Liver (tissue), 9 donors: Measurements from ENCODE around the gene HCRT. TPM values are rescaled to one million over a fixed set of nuclear protein-coding genes. Genes with fewer than 3 reads are reported as not detected.

Source experiments
- DNase-seq: peaks from one replicate; pipeline ENCODE4 v3.0.0-alpha.2; 2017; ENCODE audit warnings: low spot score
- H3K27ac ChIP-seq, 2 donors: one replicate each; pipeline ENCODE4 v1.7.0; 2013; ENCODE audit warnings: inconsistent platforms in 2 of 2, low read length in 2 of 2, control low read depth in 1 of 2, low read depth in 1 of 2, mild to moderate bottlenecking in 1 of 2
- H3K27me3 ChIP-seq, 4 donors: one replicate each; pipeline versions ENCODE4 v1.6.1 to v1.7.0; 2013; ENCODE audit warnings: low read length in 3 of 4, inconsistent platforms in 1 of 4, mild to moderate bottlenecking in 1 of 4, moderate library complexity in 1 of 4; ENCODE audit not compliant: control insufficient read depth in 4 of 4, insufficient read depth in 4 of 4
- H3K36me3 ChIP-seq, 4 donors: one replicate each; pipeline versions ENCODE4 v1.6.1 to v1.7.0; 2013; ENCODE audit warnings: low read length in 3 of 4, mild to moderate bottlenecking in 3 of 4, low read depth in 1 of 4, moderate library complexity in 1 of 4; ENCODE audit not compliant: control insufficient read depth in 4 of 4, insufficient read depth in 3 of 4
- H3K4me1 ChIP-seq, 4 donors: one replicate each; pipeline versions ENCODE4 v1.6.1 to v1.7.0; 2013; ENCODE audit warnings: low read length in 3 of 4, mild to moderate bottlenecking in 3 of 4, moderate library complexity in 1 of 4; ENCODE audit not compliant: control insufficient read depth in 4 of 4, insufficient read depth in 4 of 4
- H3K4me3 ChIP-seq, 3 donors: one replicate each; pipeline versions ENCODE4 v1.6.1 to v1.7.0; 2013; ENCODE audit warnings: low read length in 3 of 3, control low read depth in 1 of 3, low read depth in 1 of 3, mild to moderate bottlenecking in 1 of 3
- H3K9ac ChIP-seq, 2 donors: one replicate each; pipeline ENCODE4 v1.7.0; 2013; ENCODE audit warnings: low read length in 2 of 2, mild to moderate bottlenecking in 2 of 2, moderate library complexity in 2 of 2, control low read depth in 1 of 2, low read depth in 1 of 2
- H3K9me3 ChIP-seq, 4 donors: one replicate each; pipeline versions ENCODE4 v1.6.1 to v1.7.0; 2013; ENCODE audit warnings: low read length in 3 of 4; ENCODE audit not compliant: control insufficient read depth in 4 of 4
- CTCF ChIP-seq: fragments of 150-350 bp; IDR thresholded peaks from 2 replicates; pipeline ENCODE4 v1.5.1; 2017; ENCODE audit warnings: improper control_type of control experiment, low read depth, low read length; ENCODE audit not compliant: missing input control
- EGR1 ChIP-seq, 2 donors: IDR thresholded peaks; 2 replicates each; pipeline ENCODE4 v1.6.1; 2016 to 2018; ENCODE audit warnings: antibody characterized with exemption in 2 of 2, low read depth in 2 of 2
- FOXA1 ChIP-seq: IDR thresholded peaks from 2 replicates; pipeline ENCODE4 v1.6.1; 2016; ENCODE audit warnings: antibody characterized with exemption
- FOXA2 ChIP-seq: IDR thresholded peaks from 2 replicates; pipeline ENCODE4 v1.6.1; 2016; ENCODE audit warnings: antibody characterized with exemption
- GABPA ChIP-seq, 2 donors: IDR thresholded peaks in 1 of 2; conservative IDR thresholded peaks in 1 of 2; 2 replicates each; pipeline ENCODE4 v1.6.1; 2016; ENCODE audit warnings: antibody characterized with exemption in 2 of 2, mild to moderate bottlenecking in 1 of 2, moderate library complexity in 1 of 2
- HNF4A ChIP-seq, 2 donors: conservative IDR thresholded peaks; 2 replicates each; pipeline ENCODE4 v1.6.1; 2016; ENCODE audit warnings: antibody characterized with exemption in 2 of 2, mild to moderate bottlenecking in 2 of 2
- HNF4G ChIP-seq: IDR thresholded peaks from 2 replicates; pipeline ENCODE4 v1.6.1; 2016; ENCODE audit warnings: antibody characterized with exemption
- JUND ChIP-seq, 2 donors: IDR thresholded peaks; 2 replicates each; pipeline ENCODE4 v1.6.1; 2016; ENCODE audit warnings: antibody characterized with exemption in 2 of 2
- MAX ChIP-seq: IDR thresholded peaks from 2 replicates; pipeline ENCODE4 v1.6.1; 2016; ENCODE audit warnings: antibody characterized with exemption
- NR2F2 ChIP-seq: IDR thresholded peaks from 2 replicates; pipeline ENCODE4 v1.6.1; 2016; ENCODE audit warnings: antibody characterized with exemption
- RAD21 ChIP-seq, 2 donors: IDR thresholded peaks; 2 replicates each; pipeline ENCODE4 v1.6.1; 2016; ENCODE audit warnings: antibody characterized with exemption in 2 of 2, mild to moderate bottlenecking in 2 of 2
- RXRA ChIP-seq, 2 donors: IDR thresholded peaks; 2 replicates each; pipeline ENCODE4 v1.6.1; 2017 to 2018; ENCODE audit warnings: antibody characterized with exemption in 2 of 2, mild to moderate bottlenecking in 1 of 2
- SP1 ChIP-seq: IDR thresholded peaks from 2 replicates; pipeline ENCODE4 v1.6.1; 2018; ENCODE audit warnings: antibody characterized with exemption, mild to moderate bottlenecking
- TAF1 ChIP-seq: conservative IDR thresholded peaks from 2 replicates; pipeline ENCODE4 v1.6.1; 2016; ENCODE audit warnings: antibody characterized with exemption, mild to moderate bottlenecking
- YY1 ChIP-seq: IDR thresholded peaks from 2 replicates; pipeline ENCODE4 v1.6.1; 2016; ENCODE audit warnings: antibody characterized with exemption, mild to moderate bottlenecking
- ZBTB33 ChIP-seq: IDR thresholded peaks from 2 replicates; pipeline ENCODE4 v1.6.1; 2016; ENCODE audit warnings: antibody characterized with exemption
- WGBS: extraction: QIAGEN DNeasy Blood & Tissue Kit; methylation state at CpG from one replicate; pipeline ENCODE4 v1.1.7; 2013; 5-methylcytosine and 5-hydroxymethylcytosine counted together
- polyA plus RNA-seq, 2 donors: library from polyadenylated mRNA; stranded (reverse) in 1 of 2; unstranded in 1 of 2; fragments of 200-250 nt in 1 of 2; fragments of >200 nt in 1 of 2; fragmentation: Nextera tagmentation in 1 of 2; extraction: Ambion mirVana in 1 of 2; gene quantifications; one replicate each; pipeline versions ENCODE4 v1.2.1 to v1.2.3, GENCODE V29; 2013 to 2015
- total RNA-seq, 2 donors: library from RNA; depleted of rRNA; stranded (reverse); fragments of >200 nt; gene quantifications; one replicate each; pipeline ENCODE4 v1.2.3, GENCODE V29; 2014
- TF ChIP-seq, protein P1 (sequence below): IDR thresholded peaks from 2 replicates; pipeline ENCODE4 v1.6.1; 2016; ENCODE audit warnings: antibody characterized with exemption
- TF ChIP-seq, protein P2 (sequence below): IDR thresholded peaks from 2 replicates; pipeline ENCODE4 v1.6.1; 2016; ENCODE audit warnings: antibody characterized with exemption, mild to moderate bottlenecking
- donor health status: healthy.
- donor health status: healthy.
- donor health status: healthy.
- donor health status: healthy.
- donor health status: healthy.

Gene HCRT
- total and polyA plus RNA-seq, 4 donors = not detected

DNA sequence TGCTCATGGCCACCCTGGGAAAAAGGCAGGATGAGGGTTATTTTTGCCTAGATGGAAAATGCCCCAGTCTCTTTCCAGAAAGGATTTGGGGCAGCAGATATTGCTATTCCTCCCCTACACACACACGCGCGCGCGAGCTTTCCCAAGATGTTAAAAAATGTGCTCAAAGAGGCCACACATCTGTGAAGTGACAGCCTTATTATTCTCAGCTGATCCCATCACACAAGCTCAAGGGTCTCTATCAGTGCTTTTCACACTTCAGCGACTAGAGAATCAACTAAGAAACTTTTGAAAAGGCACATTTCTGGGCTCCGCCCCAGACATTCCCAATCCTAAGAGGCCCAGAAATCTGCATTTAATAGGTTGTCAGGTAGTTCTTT, 24.7 kb downstream of the HCRT start:
- H3K9ac ChIP-seq = no peak overlapping the region
- TF ChIP-seq MAX (no peak), ZBTB33 (no peak), HNF4G (no peak), RXRA (IDR thresholded peaks at IDR 0.05) (no peak), CTCF (no peak), SP1 (no peak), FOXA1 (no peak), GABPA (IDR thresholded peaks at IDR 0.05 in 1 of 2, conservative IDR thresholded peaks at IDR 0.05 in 1 of 2) (no peak), FOXA2 (no peak), YY1 (no peak), RAD21 (IDR thresholded peaks at IDR 0.05) (no peak), NR2F2 (no peak), JUND (IDR thresholded peaks at IDR 0.05) (no peak), HNF4A (conservative IDR thresholded peaks at IDR 0.05) (no peak), TAF1 (no peak), EGR1 (IDR thresholded peaks at IDR 0.05; ENCODE audit: low read depth in 2 of 2) (no peak)
- TF ChIP-seq, protein P1, sequence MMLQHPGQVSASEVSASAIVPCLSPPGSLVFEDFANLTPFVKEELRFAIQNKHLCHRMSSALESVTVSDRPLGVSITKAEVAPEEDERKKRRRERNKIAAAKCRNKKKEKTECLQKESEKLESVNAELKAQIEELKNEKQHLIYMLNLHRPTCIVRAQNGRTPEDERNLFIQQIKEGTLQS = no peak
- TF ChIP-seq, protein P2, sequence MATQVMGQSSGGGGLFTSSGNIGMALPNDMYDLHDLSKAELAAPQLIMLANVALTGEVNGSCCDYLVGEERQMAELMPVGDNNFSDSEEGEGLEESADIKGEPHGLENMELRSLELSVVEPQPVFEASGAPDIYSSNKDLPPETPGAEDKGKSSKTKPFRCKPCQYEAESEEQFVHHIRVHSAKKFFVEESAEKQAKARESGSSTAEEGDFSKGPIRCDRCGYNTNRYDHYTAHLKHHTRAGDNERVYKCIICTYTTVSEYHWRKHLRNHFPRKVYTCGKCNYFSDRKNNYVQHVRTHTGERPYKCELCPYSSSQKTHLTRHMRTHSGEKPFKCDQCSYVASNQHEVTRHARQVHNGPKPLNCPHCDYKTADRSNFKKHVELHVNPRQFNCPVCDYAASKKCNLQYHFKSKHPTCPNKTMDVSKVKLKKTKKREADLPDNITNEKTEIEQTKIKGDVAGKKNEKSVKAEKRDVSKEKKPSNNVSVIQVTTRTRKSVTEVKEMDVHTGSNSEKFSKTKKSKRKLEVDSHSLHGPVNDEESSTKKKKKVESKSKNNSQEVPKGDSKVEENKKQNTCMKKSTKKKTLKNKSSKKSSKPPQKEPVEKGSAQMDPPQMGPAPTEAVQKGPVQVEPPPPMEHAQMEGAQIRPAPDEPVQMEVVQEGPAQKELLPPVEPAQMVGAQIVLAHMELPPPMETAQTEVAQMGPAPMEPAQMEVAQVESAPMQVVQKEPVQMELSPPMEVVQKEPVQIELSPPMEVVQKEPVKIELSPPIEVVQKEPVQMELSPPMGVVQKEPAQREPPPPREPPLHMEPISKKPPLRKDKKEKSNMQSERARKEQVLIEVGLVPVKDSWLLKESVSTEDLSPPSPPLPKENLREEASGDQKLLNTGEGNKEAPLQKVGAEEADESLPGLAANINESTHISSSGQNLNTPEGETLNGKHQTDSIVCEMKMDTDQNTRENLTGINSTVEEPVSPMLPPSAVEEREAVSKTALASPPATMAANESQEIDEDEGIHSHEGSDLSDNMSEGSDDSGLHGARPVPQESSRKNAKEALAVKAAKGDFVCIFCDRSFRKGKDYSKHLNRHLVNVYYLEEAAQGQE = no peak
- H3K4me3 ChIP-seq = no peak overlapping the region
- no peaks in the 10 kb centered on the region for H3K9me3 ChIP-seq
- WGBS = 95% methylated on average over 7 of the region's 7 CpGs
- H3K36me3 ChIP-seq = no peaks in the 10 kb centered on the region
- H3K27ac ChIP-seq = no peak overlapping the region
- no peaks in the 10 kb centered on the region for H3K27me3 ChIP-seq
- H3K4me1 ChIP-seq = peaks cover 0 to 1% (median under 1%) of the 10 kb centered on the region in 4 donors
- DNase-seq = no peak
